Stimulated activated CD4-positive, alpha-beta T cell treated with anti-CD3 and anti-CD28 coated beads, Interleukin-4, amount 100 ng/mL, for 4 hours (primary cell): Measurements from ENCODE around the gene CARD9.
"Not testable (repeated sequence)": the region's sequence is repeated elsewhere in the genome, so short reads cannot be mapped to it uniquely, and the experiment has no call there.

Experiments used
- DNase-seq, 2 experiments: peaks; one replicate each; pipeline ENCODE4 v3.0.0-alpha.2; 2020

Gene CARD9

GRCh38 chr9:136332482-136332983 is 40.9 kb downstream of the CARD9 start:
- no peak for DNase-seq

GRCh38 chr9:136331556-136332481 is 41.6 kb downstream of the CARD9 start:
- no peak for DNase-seq

- no peak for DNase-seq
Observed at GRCh38 chr9:136331030-136331429, 42.4 kb downstream of the CARD9 start.

DNA sequence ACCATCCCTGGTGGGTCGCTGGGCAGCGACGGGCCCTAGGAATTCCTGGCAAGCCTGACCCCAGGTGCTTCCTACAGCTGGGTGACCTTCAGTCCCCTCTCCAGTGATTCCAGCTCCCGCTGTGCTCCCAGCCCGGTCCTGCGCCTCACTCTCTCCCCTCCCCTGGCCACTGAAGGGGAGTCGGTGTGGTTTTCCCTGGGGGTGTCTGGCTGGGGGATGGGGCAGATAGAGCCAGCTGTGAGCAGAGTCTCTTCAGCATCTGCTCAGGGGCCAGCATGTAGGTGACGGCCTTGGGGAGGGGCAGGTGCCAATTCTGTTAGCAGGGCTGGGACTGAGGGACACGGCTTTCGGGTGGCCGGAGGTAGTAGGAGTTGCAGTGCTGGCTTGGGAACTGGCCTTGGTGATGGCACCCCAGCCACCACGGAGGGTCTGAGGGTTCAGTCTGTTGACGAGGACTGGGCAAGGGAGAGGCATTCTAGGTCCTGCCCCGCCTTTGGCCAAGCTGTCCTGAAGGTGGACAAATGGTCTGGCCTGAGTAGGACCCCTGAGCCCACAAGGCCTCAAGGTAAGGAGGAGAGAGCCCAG is 43.0 kb downstream of the CARD9 start:
- DNase-seq = no peak

DNA sequence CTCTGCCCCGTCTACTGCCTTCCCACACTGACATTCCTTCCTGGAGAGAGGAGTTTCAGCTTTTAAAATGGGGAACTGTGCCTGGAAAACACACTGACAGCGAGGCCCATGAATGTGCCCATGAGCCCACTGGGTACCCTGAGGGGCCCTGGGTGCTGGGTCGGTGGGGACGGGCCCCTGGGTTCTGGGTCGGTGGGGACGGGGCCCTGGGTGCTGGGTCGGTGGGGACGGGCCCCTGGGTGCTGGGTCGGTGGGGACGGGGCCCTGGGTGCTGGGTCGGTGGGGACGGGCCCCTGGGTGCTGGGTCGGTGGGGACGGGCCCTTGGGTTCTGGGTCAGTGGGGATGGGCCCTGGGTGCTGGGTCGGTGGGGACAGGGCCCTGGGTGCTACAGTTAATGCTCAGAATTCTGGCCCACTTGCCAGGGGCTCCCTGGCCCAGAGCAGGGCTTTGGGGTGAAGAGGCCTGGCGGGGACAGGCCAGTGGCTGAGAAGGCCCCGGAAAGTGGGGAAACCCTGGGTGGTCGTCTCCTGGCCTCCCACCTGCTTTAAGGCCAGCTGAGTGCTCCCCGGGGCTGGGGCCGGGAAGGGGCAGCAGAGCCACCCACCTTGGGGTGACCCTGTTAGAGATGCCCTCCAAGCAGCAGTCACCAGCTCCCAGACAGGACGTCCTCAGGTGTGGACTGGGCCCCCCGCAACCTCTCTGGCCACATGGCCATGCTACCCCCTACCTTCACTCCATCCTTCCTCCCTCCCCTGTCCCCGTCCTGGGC is 43.6 kb downstream of the CARD9 start:
- no peak for DNase-seq

- DNase-seq = no peak
Observed at GRCh38 chr9:136329211-136329627, 44.2 kb downstream of the CARD9 start.

DNA sequence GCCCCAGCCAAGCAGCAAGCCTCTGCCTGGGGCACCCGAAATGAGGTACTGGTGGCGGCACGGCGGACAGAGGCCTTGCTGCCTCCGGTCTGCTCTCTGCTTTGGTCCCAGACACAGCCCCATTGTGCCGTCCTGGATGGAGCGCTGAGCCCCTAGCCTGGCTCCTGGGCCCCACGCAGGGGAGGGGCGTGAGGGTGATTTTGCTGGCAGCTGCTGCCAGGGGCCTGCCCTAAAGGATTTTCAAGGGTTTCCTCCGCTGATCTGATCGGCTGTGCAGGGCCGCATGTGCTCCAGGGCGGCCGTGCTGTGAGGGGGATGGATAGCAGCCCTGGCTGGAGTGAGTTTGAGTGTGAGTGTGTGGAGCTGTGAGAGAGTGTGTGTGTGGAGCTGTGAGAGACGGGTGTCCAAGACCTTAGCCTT is 44.8 kb downstream of the CARD9 start:
- DNase-seq = no peak

GRCh38 chr9:136328011-136328621 is 45.4 kb downstream of the CARD9 start:
- DNase-seq = no peak

- peak; percentile 60 for DNase-seq
Observed at GRCh38 chr9:136327304-136327974, 46.0 kb downstream of the CARD9 start, which contains the start of gene GPSM1. GPSM1 (plus strand) TSS chr9:136327539; CDS start chr9:136327696, 157 bp downstream.

- no peak for DNase-seq
Observed at GRCh38 chr9:136326761-136327303, 46.6 kb downstream of the CARD9 start.

- DNase-seq = no peak
Observed at GRCh38 chr9:136326061-136326760, 47.3 kb downstream of the CARD9 start.

GRCh38 chr9:136325358-136325757 is 48.1 kb downstream of the CARD9 start:
- no peak for DNase-seq

GRCh38 chr9:136324501-136325300 is 48.8 kb downstream of the CARD9 start:
- no peak for DNase-seq

DNA sequence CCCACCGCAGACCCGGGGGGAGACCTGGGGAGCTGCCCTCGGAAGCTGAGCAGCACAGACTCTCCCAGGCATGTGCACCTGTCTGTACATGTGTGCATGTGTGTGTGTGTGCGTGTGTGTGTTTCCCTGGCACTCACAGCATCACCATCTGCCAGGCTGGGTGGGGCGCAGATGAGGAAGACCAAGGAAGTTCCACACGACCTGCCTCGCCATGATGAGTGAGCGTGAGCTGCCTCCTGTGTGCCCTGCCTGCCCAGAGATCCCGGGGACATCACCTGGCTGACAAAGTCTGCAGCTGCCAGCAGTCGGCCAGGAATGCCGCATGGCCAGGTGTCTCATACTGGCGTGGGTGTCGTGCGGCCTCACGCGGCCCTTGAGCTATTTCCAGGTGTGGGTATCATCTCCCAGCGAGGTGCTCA is 50.1 kb downstream of the CARD9 start:
- no peak for DNase-seq

GRCh38 chr9:136322756-136323330 is 50.6 kb downstream of the CARD9 start:
- no peak for DNase-seq

GRCh38 chr9:136321561-136321960 is 51.9 kb downstream of the CARD9 start:
- no peak for DNase-seq

GRCh38 chr9:136320972-136321371 is 52.5 kb downstream of the CARD9 start:
- DNase-seq = not testable (repeated sequence)

DNA sequence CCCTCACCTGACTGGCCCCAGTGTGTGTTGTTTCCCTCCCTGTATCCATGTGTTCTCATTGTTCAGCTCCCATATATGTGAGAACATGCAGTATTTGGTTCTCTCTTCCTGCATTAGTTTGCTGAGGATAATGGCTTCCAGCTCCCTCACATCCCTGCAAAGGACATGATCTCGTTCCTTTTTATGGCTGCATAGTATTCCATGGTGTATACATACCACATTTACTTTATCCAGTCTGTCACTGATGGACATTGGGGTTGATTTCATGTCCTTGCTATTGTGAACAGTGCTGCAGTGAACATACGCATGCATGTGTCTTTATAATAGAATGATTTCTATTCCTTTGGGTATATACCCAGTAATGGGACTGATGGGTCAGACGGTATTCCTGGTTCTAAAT is 53.5 kb downstream of the CARD9 start:
- not testable (repeated sequence) for DNase-seq

- not testable (repeated sequence) for DNase-seq
Observed at GRCh38 chr9:136319244-136319643, 54.2 kb downstream of the CARD9 start.

- DNase-seq = no peak
Observed at GRCh38 chr9:136318776-136319241, 54.7 kb downstream of the CARD9 start.
